GM18951 (cell line): Measurements from ENCODE around the gene FYTTD1.
A peak's percentile ranks its signal among the peaks of the same experiment; 100 is the strongest.
"Not testable (repeated sequence)": the region's sequence is repeated elsewhere in the genome, so short reads cannot be mapped to it uniquely, and the experiment has no call there.

ENCODE experiments used
- POLR2A ChIP-seq: IDR thresholded peaks from 4 replicates; pipeline ENCODE4 v1.6.1; 2011; ENCODE audit warnings: mild to moderate bottlenecking; ENCODE audit not compliant: insufficient read length, insufficient read depth; ENCODE audit errors: extremely low read depth
- in situ Hi-C: fragments of 300-500 bp; cut with MboI; formaldehyde crosslinking; loops from one replicate; pipeline ENCODE4 v1.12.0; 2022; ENCODE audit warnings: low sequenced_read_pairs, mixed read lengths, inconsistent platforms; ENCODE audit not compliant: unreplicated experiment

The FYTTD1 gene

DNA sequence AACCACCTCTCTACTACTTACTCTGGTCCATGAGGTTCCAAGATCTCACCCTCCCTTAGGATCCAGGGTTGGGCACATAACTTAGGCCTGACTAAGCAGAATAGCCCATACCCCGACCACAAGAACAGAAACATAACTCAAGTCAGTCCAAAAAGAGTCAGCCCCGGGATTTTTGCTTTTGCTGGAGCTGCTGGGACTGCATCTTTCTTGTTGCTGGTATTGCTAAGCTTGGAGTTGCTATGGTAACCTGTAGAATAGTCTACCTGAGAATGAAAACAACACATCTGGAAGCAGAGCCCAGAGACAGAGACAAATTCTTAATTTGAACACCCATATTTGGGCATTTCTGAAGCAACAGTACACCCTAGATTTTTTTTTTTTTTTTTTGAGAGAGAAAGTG is 19.5 kb upstream of the FYTTD1 start:
- in situ Hi-C loops: no loop called here

DNA sequence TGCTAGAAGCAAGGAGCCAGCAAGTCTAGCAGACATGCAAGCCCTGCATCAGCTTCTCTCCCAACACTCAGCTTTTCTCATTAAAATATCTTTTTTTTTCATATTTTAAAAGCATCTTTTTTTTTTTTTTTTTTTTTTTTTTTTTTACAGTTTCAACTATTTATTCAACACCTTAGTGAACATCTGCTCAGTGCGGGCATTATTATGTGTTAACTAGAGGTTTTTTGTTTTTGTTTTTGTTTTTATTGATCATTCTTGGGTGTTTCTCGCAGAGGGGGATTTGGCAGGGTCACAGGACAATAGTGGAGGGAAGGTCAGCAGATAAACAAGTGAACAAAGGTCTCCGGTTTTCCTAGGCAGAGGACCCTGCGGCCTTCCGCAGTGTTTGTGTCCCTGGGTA is 18.9 kb upstream of the FYTTD1 start:
- in situ Hi-C loops: not testable (repeated sequence)

More for the DNA sequence above, 19.5 kb upstream of the FYTTD1 start:
- no peak for TF ChIP-seq POLR2A

DNA sequence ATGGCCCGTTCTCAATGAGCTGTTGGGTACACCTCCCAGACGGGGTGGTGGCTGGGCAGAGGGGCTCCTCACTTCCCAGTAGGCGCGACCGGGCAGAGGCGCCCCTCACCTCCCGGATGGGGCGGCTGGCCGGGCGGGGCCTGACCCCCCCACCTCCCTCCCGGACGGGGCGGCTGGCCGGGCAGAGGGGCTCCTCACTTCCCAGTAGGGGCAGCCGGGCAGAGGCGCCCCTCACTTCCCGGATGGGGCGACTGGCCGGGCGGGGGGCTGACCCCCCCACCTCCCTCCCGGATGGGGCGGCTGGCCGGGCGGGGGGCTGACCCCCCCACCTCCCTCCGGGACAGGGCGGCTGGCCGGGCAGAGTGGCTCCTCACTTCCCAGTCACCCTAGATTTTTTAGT is 18.2 kb upstream of the FYTTD1 start:
- in situ Hi-C loops: not testable (repeated sequence)

DNA sequence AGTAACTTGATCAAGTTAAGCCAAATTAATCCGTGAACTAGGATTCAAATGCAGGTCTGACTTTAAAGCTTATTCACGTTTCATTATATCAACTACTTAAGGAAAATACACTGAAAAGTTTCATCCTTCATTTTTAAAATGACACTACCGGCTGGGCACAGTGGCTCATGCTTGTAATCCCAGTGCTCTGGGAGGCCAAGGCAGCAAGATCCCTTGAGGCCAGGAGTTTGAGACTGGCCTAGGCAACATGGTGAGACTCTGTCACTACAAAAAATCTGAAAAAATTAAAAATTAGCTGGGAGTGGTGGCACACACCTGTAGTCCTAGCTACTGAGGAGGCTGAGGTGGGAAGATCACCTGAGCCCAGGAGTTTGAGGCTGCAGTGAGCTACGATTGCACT is 16.6 kb upstream of the FYTTD1 start:
- TF ChIP-seq POLR2A: no peak
- in situ Hi-C loops: no loop called here

DNA sequence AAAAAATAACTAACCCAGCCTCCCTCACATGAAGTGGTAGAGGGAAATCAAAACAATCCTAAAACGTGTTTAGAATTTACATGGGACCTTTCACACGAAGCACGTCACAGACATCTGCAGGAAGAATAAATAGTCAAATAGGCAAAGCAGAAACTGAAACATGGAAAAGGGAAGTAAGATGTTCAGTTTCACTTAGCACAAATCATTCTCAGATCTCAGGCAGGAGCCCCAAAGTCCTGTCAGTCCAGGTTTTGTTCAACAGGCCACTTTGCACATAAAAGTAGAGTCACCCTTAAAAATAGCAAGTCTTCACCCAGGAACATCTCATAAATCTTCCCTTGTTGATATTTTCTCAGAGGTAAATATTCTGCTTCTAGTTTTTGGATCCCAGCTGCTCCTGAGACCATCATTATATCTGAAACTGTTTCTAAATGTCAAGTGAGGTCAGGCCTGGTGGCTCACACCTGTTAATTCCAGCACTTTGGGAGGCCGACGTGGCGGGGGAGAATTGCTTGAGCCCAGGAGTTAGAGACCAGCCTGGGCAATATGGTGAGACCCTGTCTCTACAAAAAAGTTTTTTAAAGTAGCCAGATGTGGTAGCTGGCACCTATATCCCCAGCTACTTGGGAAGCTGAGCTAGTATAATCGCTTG is 14.9 kb upstream of the FYTTD1 start:
- TF ChIP-seq POLR2A: no peak
- in situ Hi-C loops: no loop called here

DNA sequence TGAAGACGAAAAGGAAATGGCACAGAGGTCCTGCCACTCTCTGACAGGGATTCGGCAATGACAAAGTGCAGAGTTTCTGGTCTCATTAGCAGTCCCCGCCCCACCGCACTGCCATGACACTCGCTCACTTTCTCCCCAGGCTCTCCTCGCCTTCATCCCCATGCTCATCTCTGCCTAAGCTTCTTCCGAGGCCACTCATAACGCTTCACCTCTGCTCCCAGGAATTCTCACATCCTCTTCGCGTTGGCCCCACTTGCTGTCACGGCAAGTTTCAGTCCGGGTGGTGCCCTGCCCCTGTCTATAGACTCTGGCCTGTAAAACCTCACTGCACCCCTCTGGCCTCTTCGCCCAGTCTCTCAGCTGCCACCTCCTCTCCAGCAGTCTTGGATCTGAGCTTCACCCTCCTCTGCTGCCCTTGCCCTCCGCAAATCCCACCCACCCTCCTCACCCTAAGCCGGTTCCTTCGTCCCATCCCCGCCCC is 13.6 kb upstream of the FYTTD1 start:
- in situ Hi-C loops: no loop called here
- TF ChIP-seq POLR2A: no peak

DNA sequence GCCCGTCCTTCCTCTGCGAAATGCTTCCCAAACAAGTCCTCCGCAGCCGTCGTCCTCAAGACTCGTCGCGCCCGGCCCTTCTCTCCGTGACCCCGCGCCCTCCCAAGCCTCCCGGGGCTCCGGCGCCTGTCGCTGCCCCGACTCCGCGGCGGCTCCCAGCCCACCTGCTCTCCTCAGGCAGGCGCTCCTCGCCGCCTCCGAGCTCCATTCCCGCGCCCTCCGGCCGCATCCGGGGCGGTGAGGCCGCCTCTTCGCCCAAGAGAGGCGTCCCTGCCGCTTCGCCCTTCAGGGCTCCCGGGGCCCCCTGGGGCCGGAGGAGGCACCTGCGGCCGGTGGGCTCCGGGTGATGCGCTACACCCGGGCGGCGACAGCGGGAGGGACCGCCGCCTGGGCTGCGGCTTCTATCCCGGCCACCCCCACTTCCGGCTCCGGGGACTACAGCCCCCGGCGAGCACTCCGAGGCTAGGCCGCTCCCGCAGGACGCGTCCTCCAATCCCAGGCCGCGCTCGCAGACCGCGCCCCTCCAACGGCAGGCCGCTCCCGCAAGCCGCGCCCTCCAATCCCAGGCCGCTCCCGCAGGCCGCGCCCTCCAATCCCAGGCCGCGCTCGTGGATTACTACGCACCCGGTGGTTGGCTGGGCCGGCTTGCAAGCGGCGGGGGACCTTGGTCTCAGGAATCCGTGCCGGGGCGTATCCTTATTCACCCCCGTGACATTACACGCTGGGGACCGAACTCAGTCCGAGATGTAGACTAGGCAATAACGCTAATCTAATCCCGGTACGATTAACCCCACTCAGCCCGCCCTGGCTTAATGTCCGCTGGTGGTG is 13.0 kb upstream of the FYTTD1 start, which contains the start of gene RUBCN:
Gene RUBCN (minus strand): TSS at position 414 of the 828 bp plus-strand sequence. CDS start 185 bp downstream, at position 229.
- in situ Hi-C loops: no loop called here
- TF ChIP-seq POLR2A: peak; percentile 75

DNA sequence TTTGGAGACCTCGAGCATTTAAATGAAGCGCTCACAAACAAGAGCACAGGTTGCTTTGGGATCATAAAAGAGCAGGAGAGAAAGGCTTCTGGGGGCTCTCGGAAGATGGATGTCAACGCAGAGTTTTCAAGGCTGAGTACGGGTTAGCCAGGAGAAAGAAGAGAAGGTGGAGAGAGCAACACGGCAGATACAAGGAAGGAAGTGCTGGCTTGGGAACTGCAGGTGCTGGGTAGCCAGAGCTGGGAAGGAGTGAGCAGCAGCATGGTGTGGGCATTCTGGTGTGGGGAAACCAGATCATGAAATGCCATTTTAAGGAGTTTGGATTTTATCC is 12.4 kb upstream of the FYTTD1 start:
- in situ Hi-C loops: no loop called here
- TF ChIP-seq POLR2A: no peak

DNA sequence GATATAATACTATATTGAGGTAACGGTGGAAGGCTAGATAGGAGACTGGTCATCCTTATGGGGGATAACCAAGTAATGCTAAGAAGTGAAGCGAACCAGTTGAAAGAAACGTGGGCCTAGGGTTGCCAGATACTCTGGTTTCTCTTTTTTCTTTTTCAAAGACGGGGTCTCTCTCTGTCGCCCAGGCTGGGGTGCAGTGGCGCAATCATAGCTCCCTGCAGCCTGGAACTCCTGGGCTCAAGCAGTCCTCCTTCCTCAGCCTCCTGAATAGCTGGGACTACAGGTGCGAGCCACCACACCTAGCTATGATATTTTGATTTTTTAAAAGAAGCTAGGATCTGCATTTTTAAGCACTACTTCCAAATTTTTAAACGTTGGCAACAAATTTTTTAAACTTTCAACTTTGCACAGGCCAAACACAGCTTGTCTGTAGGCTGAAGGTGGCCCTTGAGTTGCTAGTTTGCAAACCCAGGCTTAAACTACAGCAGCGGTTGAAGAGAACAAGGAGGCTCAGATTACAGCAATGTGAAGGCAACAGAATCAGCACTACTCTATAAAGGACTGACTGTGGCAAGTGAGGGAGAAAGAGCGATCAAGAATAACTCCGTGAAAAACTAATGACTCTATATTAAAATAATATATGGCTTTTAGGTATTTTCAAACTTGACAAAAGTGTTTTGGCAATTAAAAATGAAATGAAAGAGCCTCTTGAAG is 11.8 kb upstream of the FYTTD1 start:
- in situ Hi-C loops: no loop called here
- no peak for TF ChIP-seq POLR2A

DNA sequence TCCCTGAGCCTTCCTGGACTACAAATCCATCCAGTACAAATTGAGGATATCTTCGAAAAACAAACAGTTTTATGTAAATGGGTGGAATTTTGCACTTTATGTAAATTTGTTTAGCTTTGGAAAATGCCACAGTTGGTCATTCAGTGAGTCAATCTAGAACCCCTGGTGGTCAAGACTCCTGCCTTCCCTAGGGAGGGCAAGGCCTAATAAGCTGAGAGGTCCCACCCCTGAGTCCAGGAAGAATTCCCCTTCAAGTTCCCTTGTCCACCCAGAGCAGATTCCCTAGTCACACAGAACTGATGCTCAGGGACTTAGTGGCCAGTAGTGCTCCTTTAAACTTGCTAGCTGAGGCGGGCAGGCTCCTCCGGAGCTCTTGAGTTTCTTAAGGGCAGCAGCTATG is 6.9 kb upstream of the FYTTD1 start:
- no peak for TF ChIP-seq POLR2A
- in situ Hi-C loops: no loop called here

DNA sequence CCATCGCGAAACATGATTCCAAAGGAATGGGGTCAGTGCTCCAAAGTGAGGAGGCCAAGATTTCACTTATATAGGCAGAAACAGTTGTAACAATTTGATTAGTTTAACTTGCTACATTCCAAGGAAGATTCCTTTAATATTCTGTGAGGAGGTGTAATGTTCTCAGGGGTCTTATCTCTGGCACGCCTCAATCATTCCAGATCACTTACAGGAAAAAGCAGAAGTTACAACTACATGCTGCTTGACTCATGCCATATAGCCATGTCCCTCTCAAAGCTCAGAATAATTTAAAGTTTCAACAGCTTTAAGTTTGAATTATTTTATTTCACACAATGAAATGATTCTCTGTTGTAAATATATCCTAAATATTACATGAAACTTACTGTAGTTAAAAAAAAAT is 3.5 kb upstream of the FYTTD1 start:
- TF ChIP-seq POLR2A: no peak
- in situ Hi-C loops: no loop called here

DNA sequence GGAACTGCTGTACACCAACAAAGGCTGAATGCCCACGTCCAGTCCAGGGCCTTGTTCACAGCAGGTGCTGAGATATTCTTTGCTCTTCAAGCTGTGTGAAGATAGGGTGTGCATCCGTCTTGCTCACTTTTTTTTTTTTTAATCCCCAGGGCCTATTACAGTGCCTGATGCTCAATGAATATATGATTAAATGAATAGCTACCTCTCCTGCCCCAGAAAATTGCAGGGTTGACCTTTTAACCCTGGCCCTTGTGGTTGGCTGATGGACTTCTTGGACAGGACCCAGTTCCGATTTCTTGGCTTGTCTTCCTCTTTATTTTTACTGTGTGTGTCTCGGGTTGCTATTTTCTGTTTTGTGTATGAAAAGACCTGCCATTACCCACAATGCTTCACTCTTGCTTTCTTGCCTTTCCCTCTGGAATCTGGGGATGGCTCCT is 2.9 kb upstream of the FYTTD1 start:
- in situ Hi-C loops: no loop called here

DNA sequence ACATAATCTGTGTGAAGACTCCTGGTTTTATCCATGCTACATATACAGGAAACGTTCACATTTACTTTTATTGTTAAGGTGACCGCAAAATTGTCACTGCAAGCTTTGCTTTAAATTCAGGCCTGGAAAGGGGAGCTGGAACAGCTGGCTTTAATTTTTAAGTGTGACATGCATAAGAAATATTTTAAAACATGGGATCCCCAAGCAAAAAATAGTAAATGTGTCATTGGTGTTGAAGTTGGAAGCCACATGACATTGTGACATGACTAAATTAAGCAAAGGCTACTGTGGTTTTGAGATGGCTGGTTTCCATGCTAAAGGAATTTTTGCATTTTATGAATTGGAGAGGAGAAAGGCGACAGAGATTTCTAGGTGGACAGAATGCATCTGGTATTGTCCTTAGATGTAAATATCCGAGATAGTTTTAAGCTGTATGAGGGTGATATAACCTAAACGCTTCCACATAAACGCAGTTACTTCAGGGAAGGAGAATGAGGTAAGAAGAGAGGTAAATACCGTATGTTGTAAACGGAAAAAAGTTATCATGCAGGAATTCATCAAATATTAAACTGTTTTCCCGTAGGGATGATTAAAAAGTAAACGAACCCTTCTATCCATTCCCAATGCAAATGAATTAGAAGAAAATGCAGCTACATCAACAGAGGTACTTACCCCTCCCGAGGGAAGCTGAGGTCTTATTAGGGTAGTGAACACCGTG is 927 bp upstream of the FYTTD1 start:
- no peak for TF ChIP-seq POLR2A
- in situ Hi-C loops: no loop called here

More for the DNA sequence above, 2.9 kb upstream of the FYTTD1 start:
- TF ChIP-seq POLR2A: no peak
